HFFc6 (cell line): ENCODE measurements around the gene TMEM201. TPM values are rescaled to one million over a fixed set of nuclear protein-coding genes. Genes with fewer than 3 reads are reported as not detected.

Experiments used
- DNase-seq: peaks from one replicate; pipeline ENCODE4 v3.0.0-alpha.2; 2018
- H3K27ac Mint-ChIP-seq: 2 replicates; pipeline ENCODE4 v1.8.0; 2020; ENCODE audit warnings: mild to moderate bottlenecking, mixed read lengths
- H3K27me3 Mint-ChIP-seq: 2 replicates; pipeline ENCODE4 v1.8.0; 2021; ENCODE audit warnings: mild to moderate bottlenecking, moderate library complexity, mixed read lengths; ENCODE audit not compliant: insufficient read depth
- H3K36me3 Mint-ChIP-seq: 2 replicates; pipeline ENCODE4 v1.8.0; 2021; ENCODE audit warnings: low read depth, mixed read lengths
- H3K4me1 Mint-ChIP-seq: 2 replicates; pipeline ENCODE4 v1.8.0; 2020; ENCODE audit warnings: low read depth, mixed read lengths
- H3K4me3 Mint-ChIP-seq: 2 replicates; pipeline ENCODE4 v1.8.0; 2020; ENCODE audit warnings: mild to moderate bottlenecking, moderate library complexity, mixed read lengths
- H3K9me3 Mint-ChIP-seq: 2 replicates; pipeline ENCODE4 v1.8.0; 2020; ENCODE audit warnings: mild to moderate bottlenecking, mixed read lengths
- total RNA-seq, 6 experiments: library from RNA; stranded (reverse); fragmentation: NEBNext Ultra II Directional; extraction: Animal tissue kit (Norgen Biotek cat#: 25700); gene quantifications; 2 replicates in 1 of 6; 3 replicates in 5 of 6; pipeline ENCODE4 v1.2.3, GENCODE V29; 2021
- TF ChIP-seq, protein P1 (sequence below): fragments of 200-600 bp; sonication (generic); IDR thresholded peaks from 2 replicates; pipeline ENCODE4 v1.5.0; 2021; ENCODE audit warnings: antibody characterized with exemption, mild to moderate bottlenecking

TMEM201 gene
- total RNA-seq, 6 experiments from 2014 or later: 10.5 to 14.0 (median 11.2) TPM

DNA sequence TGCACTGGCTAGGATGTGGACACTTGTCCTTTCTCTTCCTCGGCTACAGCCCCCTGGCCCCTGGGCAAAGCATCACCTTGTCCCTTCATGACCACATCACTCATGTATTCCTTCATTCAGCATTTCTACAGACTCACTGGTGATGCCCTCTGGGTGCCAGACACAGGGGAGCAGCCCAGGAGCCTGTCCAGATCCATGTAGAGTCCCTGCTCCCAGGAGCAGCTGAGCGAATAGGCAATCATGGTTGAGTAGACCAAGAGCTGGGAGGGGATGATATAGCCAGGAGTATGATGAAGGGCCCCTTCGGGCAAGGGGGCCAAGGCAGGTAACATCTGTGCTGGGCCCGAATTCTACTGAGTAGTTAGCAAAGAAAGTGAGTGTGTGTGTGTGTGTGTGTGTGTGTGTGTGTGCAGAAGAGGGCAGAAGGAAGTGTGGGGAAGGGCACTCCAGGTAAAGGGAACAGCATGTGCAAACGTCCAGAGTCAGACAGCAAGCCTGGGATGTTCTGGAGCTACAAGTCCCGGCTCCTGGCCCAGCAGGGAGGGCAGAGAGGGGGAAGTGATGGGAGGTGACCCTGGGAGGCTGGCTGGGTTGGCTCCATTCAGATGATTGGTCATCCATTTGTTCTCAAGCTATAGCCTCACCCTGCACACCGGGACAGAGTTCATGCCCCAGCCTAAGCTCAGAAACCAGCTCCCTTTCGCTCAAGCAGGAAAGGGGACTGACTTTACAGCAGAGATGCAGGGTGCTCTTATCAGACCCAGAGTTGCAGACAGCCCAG lies 41.8 kb downstream of the TMEM201 start:
- Mint-ChIP-seq H3K36me3 (no peaks in the 10 kb centered on the region), H3K9me3 (peaks cover 11% of the 10 kb centered on the region), H3K4me1 (peaks cover 6% of the 10 kb centered on the region), H3K27ac (no peak overlapping the region), H3K27me3 (peaks cover 17% of the 10 kb centered on the region; the same call in 1 of the 2 replicates), H3K4me3 (no peak overlapping the region)
- no peak for DNase-seq
- TF ChIP-seq, protein P1, sequence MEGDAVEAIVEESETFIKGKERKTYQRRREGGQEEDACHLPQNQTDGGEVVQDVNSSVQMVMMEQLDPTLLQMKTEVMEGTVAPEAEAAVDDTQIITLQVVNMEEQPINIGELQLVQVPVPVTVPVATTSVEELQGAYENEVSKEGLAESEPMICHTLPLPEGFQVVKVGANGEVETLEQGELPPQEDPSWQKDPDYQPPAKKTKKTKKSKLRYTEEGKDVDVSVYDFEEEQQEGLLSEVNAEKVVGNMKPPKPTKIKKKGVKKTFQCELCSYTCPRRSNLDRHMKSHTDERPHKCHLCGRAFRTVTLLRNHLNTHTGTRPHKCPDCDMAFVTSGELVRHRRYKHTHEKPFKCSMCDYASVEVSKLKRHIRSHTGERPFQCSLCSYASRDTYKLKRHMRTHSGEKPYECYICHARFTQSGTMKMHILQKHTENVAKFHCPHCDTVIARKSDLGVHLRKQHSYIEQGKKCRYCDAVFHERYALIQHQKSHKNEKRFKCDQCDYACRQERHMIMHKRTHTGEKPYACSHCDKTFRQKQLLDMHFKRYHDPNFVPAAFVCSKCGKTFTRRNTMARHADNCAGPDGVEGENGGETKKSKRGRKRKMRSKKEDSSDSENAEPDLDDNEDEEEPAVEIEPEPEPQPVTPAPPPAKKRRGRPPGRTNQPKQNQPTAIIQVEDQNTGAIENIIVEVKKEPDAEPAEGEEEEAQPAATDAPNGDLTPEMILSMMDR: no peak

DNA sequence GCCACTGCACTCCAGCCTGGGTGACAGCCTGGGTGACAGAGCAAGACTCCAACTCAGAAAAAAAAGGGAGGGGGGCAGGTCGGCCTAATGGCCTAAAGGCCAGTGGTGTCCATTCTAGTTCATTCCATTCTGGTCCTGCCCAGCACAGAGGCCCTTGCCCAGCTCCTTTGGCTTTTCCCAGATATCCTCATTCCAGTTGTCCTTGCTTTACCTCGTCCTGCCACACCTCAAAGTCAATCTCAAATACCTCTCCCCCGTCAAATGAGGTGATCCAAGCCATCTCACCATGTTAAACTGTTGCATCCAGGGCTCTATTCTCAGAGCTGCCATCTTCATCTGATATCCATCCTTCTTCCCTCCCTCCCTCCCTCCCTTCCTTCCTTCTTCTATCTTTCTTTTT lies 42.9 kb downstream of the TMEM201 start:
- Mint-ChIP-seq H3K27ac (no peak overlapping the region), H3K4me1 (no peaks in the 10 kb centered on the region), H3K9me3 (peaks cover 11% of the 10 kb centered on the region), H3K36me3 (no peaks in the 10 kb centered on the region), H3K27me3 (peaks cover 26% of the 10 kb centered on the region), H3K4me3 (no peak overlapping the region)
- TF ChIP-seq, protein P1: no peak
- no peak for DNase-seq

DNA sequence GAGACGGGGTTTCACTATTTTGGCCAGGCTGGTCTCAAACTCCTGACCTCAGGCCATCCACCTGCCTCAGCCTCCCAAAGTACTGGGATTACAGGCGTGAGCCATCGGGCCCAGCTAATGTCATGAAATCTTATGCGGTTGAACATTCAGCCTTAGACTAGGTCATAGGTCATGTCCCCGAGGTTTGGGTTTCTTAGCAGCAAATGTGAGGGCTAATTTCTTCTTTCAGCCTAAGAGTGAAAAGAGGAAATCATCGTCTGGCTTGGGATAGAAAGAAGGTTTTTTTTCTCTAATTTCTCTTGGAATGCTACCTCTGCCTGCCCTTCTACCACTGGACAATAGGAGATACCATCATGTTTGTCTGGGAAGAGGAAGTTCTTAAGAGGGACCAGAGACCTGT lies 44.8 kb downstream of the TMEM201 start:
- Mint-ChIP-seq H3K27ac (no peak overlapping the region), H3K36me3 (no peaks in the 10 kb centered on the region), H3K4me1 (no peaks in the 10 kb centered on the region), H3K27me3 (peaks cover 29% of the 10 kb centered on the region), H3K4me3 (no peak overlapping the region), H3K9me3 (peaks cover 11% of the 10 kb centered on the region)
- no peak for DNase-seq
- TF ChIP-seq, protein P1: no peak

DNA sequence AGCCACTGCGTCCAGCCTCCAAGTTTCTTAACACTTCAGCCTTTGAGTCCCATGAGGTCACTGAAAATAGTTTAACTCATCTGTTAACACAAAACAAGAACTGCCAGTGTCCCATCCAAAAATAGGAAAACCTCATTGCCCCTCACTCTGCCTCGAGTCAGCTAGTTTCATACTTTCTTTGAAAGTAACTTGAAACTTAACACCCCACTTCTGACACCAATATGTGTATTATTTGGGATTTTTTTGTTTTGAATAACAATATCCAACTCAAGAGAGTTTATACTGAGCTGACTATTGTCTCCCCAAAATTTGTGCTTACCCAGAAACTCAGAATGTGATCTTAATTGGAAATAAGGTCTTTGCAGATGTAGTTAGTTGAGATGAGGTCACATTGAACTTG lies 45.9 kb downstream of the TMEM201 start:
- H3K27ac Mint-ChIP-seq: no peak overlapping the region

DNA sequence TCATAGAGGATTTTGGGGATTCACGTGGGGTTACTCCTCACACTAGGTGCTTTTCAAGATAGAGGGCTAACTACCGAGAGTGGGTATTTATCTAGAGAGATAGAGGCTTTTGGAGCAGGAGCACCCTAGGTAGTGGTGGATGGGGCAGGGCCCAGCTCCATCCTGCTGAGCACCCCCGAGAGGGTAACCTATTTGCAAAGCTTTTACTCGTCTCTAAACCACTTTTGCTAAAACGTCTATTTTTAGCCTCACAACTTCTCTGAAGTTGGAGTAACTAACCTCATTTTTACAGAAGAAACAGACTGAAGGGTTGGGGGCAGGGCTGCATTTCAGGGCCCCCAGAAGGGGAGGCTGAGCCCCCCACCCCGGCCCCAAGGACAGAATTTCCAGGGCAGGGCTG lies 50.5 kb downstream of the TMEM201 start:
- TF ChIP-seq, protein P1: no peak
- Mint-ChIP-seq H3K9me3 (peaks cover 11% of the 10 kb centered on the region), H3K27ac (no peak overlapping the region), H3K36me3 (no peaks in the 10 kb centered on the region), H3K4me1 (no peaks in the 10 kb centered on the region), H3K4me3 (no peak overlapping the region), H3K27me3 (peaks cover 28% of the 10 kb centered on the region)
- DNase-seq: no peak

More for the DNA sequence above, 45.9 kb downstream of the TMEM201 start:
- peaks cover 11% of the 10 kb centered on the region for H3K9me3 Mint-ChIP-seq
- TF ChIP-seq, protein P1: no peak
- no peaks in the 10 kb centered on the region for H3K4me1 Mint-ChIP-seq
- DNase-seq: no peak
- H3K36me3 Mint-ChIP-seq: no peaks in the 10 kb centered on the region
- H3K4me3 Mint-ChIP-seq: no peak overlapping the region
- H3K27me3 Mint-ChIP-seq: peaks cover 29% of the 10 kb centered on the region
